Stimulated activated naive CD8-positive, alpha-beta T cell treated with anti-CD3 and anti-CD28 coated beads, Interleukin-15, amount 100 ng/mL, for 72 hours (primary cell): ENCODE measurements around the gene MZB1.
"Not testable (repeated sequence)": the region's sequence is repeated elsewhere in the genome, so short reads cannot be mapped to it uniquely, and the experiment has no call there.

ENCODE experiments used
- ATAC-seq: fragments of 150-1000 bp; cut with Tn5 transposase; 2 replicates; pipeline ENCODE4 v1.10.0; 2021; ENCODE audit warnings: mild to moderate bottlenecking, moderate library complexity
- DNase-seq, 2 donors: peaks; one replicate each; pipeline ENCODE4 v3.0.0; 2021 to 2022
- H3K27ac Mint-ChIP-seq, 2 donors: one replicate each; pipeline ENCODE4 v1.8.0; 2022; ENCODE audit warnings: mild to moderate bottlenecking in 2 of 2, mixed read lengths in 2 of 2, moderate library complexity in 2 of 2
- H3K27me3 Mint-ChIP-seq: one replicate; pipeline ENCODE4 v1.8.0; 2022; ENCODE audit warnings: mixed read lengths
- H3K4me1 Mint-ChIP-seq: one replicate; pipeline ENCODE4 v1.8.0; 2022; ENCODE audit warnings: mild to moderate bottlenecking, mixed read lengths
- H3K4me3 Mint-ChIP-seq, 2 donors: one replicate each; pipeline ENCODE4 v1.8.0; 2022; ENCODE audit warnings: mild to moderate bottlenecking in 2 of 2, mixed read lengths in 2 of 2, moderate library complexity in 1 of 2
- H3K9me3 Mint-ChIP-seq, 2 donors: one replicate each; pipeline ENCODE4 v1.8.0; 2022; ENCODE audit warnings: mixed read lengths in 2 of 2

The MZB1 gene

GRCh38 chr5:139415221-139415861 is 25.6 kb upstream of the MZB1 start:
- Mint-ChIP-seq H3K4me1 (peaks cover 56% of the 10 kb centered on the region), H3K27ac (peak overlapping the region; percentile 95 to 97), H3K27me3 (no peaks in the 10 kb centered on the region), H3K9me3 (no peaks in the 10 kb centered on the region), H3K4me3 (peak overlapping the region; percentile 69 to 76)
- peak in 1 of 2 donors; percentile 47 for DNase-seq
- ATAC-seq: peak; percentile 89

- peak overlapping the region; percentile 95 for H3K27ac Mint-ChIP-seq
- H3K4me1 Mint-ChIP-seq: peaks cover 56% of the 10 kb centered on the region
- no peaks in the 10 kb centered on the region for H3K9me3 Mint-ChIP-seq
- no peak for DNase-seq
- peak overlapping the region; percentile 69 to 76 for H3K4me3 Mint-ChIP-seq
- H3K27me3 Mint-ChIP-seq: no peaks in the 10 kb centered on the region
- ATAC-seq: peak; percentile 30
These were observed 24.9 kb upstream of the MZB1 start for GRCh38 chr5:139414581-139415130.

GRCh38 chr5:139413963-139414362 is 24.2 kb upstream of the MZB1 start:
- H3K27ac Mint-ChIP-seq: peak overlapping the region; percentile 95
- ATAC-seq: peak; percentile 63
- no peaks in the 10 kb centered on the region for H3K27me3 Mint-ChIP-seq
- peak overlapping the region; percentile 55 to 69 for H3K4me3 Mint-ChIP-seq
- no peaks in the 10 kb centered on the region for H3K9me3 Mint-ChIP-seq
- H3K4me1 Mint-ChIP-seq: peaks cover 56% of the 10 kb centered on the region
- DNase-seq: no peak

- H3K4me3 Mint-ChIP-seq: peak overlapping the region in 1 of 2 donors; percentile 69
- no peaks in the 10 kb centered on the region for H3K9me3 Mint-ChIP-seq
- DNase-seq: no peak
- H3K27me3 Mint-ChIP-seq: no peaks in the 10 kb centered on the region
- ATAC-seq: no peak
- peaks cover 50% of the 10 kb centered on the region for H3K4me1 Mint-ChIP-seq
- peak overlapping the region in 1 of 2 donors; percentile 58 for H3K27ac Mint-ChIP-seq
These were observed 23.4 kb upstream of the MZB1 start for GRCh38 chr5:139413153-139413552.

- ATAC-seq (no peak), DNase-seq (no peak)
- Mint-ChIP-seq H3K4me3 (no peak overlapping the region), H3K27ac (peak overlapping the region in 1 of 2 donors; percentile 61), H3K27me3 (no peaks in the 10 kb centered on the region), H3K9me3 (no peaks in the 10 kb centered on the region), H3K4me1 (peaks cover 47% of the 10 kb centered on the region)
These were observed 21.5 kb upstream of the MZB1 start for GRCh38 chr5:139410993-139411828.

- H3K27me3 Mint-ChIP-seq: no peaks in the 10 kb centered on the region
- H3K27ac Mint-ChIP-seq: no peak overlapping the region
- no peak for ATAC-seq
- no peak for DNase-seq
- H3K4me1 Mint-ChIP-seq: peaks cover 38% of the 10 kb centered on the region
- no peak overlapping the region for H3K4me3 Mint-ChIP-seq
- H3K9me3 Mint-ChIP-seq: no peaks in the 10 kb centered on the region
These were observed 20.6 kb upstream of the MZB1 start for GRCh38 chr5:139410121-139410992.

- H3K9me3 Mint-ChIP-seq, H3K27me3 Mint-ChIP-seq, H3K27ac Mint-ChIP-seq, DNase-seq, H3K4me3 Mint-ChIP-seq, ATAC-seq: not testable (repeated sequence)
- peaks cover 34% of the 10 kb centered on the region for H3K4me1 Mint-ChIP-seq
These were observed 19.4 kb upstream of the MZB1 start for GRCh38 chr5:139409116-139409515.

GRCh38 chr5:139408191-139408590 is 18.5 kb upstream of the MZB1 start:
- H3K27me3 Mint-ChIP-seq: no peaks in the 10 kb centered on the region
- no peaks in the 10 kb centered on the region for H3K9me3 Mint-ChIP-seq
- peaks cover 34% of the 10 kb centered on the region for H3K4me1 Mint-ChIP-seq
- H3K27ac Mint-ChIP-seq: no peak overlapping the region
- ATAC-seq (no peak), DNase-seq (no peak)
- no peak overlapping the region for H3K4me3 Mint-ChIP-seq

- Mint-ChIP-seq H3K27me3 (no peaks in the 10 kb centered on the region), H3K4me3 (no peak overlapping the region), H3K4me1 (peaks cover 34% of the 10 kb centered on the region), H3K27ac (no peak overlapping the region), H3K9me3 (no peaks in the 10 kb centered on the region)
- DNase-seq: no peak
- ATAC-seq: no peak
These were observed 17.8 kb upstream of the MZB1 start for GRCh38 chr5:139407517-139407916.

- Mint-ChIP-seq H3K27me3 (no peaks in the 10 kb centered on the region), H3K4me3 (no peak overlapping the region), H3K4me1 (peaks cover 37% of the 10 kb centered on the region), H3K9me3 (no peaks in the 10 kb centered on the region), H3K27ac (no peak overlapping the region)
- ATAC-seq (no peak), DNase-seq (no peak)
These were observed 17.2 kb upstream of the MZB1 start for GRCh38 chr5:139406963-139407362.

- peak; percentile 2 for ATAC-seq
- H3K27me3 Mint-ChIP-seq: no peaks in the 10 kb centered on the region
- DNase-seq: no peak
- peak overlapping the region; percentile 98 to 100 for H3K27ac Mint-ChIP-seq
- no peaks in the 10 kb centered on the region for H3K9me3 Mint-ChIP-seq
- peaks cover 45% of the 10 kb centered on the region for H3K4me1 Mint-ChIP-seq
- H3K4me3 Mint-ChIP-seq: peak overlapping the region; percentile 83 to 99
These were observed 14.7 kb upstream of the MZB1 start for GRCh38 chr5:139404484-139404840.

- peak within 1 kb of the TSS; percentile 83 to 99 for H3K4me3 Mint-ChIP-seq
- peak; percentile 93 for ATAC-seq
- peak; percentile 98 to 99 for DNase-seq
- peak within 1 kb of the TSS; percentile 98 to 100 for H3K27ac Mint-ChIP-seq
- H3K27me3 Mint-ChIP-seq: no peaks in the 10 kb centered on the region
- H3K9me3 Mint-ChIP-seq: no peaks in the 10 kb centered on the region
- H3K4me1 Mint-ChIP-seq: peaks cover 50% of the 10 kb centered on the region
These were observed 14.2 kb upstream of the MZB1 start, which contains the start of gene SPATA24 for GRCh38 chr5:139403787-139404483. SPATA24 (minus strand) TSS chr5:139404089; CDS start chr5:139404060, 29 bp downstream.

GRCh38 chr5:139403418-139403786 is 13.7 kb upstream of the MZB1 start:
- H3K27ac Mint-ChIP-seq: peak overlapping the region; percentile 98 to 100
- peaks cover 52% of the 10 kb centered on the region for H3K4me1 Mint-ChIP-seq
- H3K9me3 Mint-ChIP-seq: no peaks in the 10 kb centered on the region
- ATAC-seq (no peak), DNase-seq (no peak)
- H3K27me3 Mint-ChIP-seq: no peaks in the 10 kb centered on the region
- H3K4me3 Mint-ChIP-seq: peak overlapping the region; percentile 83 to 99

GRCh38 chr5:139402561-139403158 is 12.9 kb upstream of the MZB1 start:
- peak overlapping the region; percentile 83 to 99 for H3K4me3 Mint-ChIP-seq
- ATAC-seq (no peak), DNase-seq (no peak)
- no peaks in the 10 kb centered on the region for H3K27me3 Mint-ChIP-seq
- no peaks in the 10 kb centered on the region for H3K9me3 Mint-ChIP-seq
- peak overlapping the region in 1 of 2 donors; percentile 98 for H3K27ac Mint-ChIP-seq
- peaks cover 54% of the 10 kb centered on the region for H3K4me1 Mint-ChIP-seq
